ENCODE measurements around the gene ADGRL2. TPM values are rescaled to one million over a fixed set of nuclear protein-coding genes. Genes with fewer than 3 reads are reported as not detected.

Gene ADGRL2
- total RNA-seq, 1 experiment from 2014 or later, result 25.3 TPM

DNA sequence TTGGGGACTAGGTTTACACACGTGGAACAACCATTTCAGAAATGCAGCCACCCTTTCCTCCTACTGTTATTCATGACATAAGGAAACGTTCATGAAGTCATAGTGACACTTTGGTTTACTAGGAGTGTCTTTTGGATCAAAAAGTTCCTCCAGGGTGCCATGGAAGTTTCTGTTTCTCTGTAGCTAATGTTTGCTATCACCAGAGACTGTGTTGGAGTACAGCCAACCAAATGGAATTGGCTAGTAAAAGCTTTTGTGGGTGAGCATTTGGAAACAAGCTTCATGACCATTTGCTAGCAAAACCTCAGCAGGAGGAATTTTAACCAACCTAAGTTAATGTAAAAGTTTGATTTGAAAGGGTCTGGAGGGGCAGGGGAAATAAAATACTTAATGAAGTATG is 43.9 kb upstream of the ADGRL2 start:
- no peak overlapping the region for H2AFZ ChIP-seq
- no peaks in the 10 kb centered on the region for H3K4me1 ChIP-seq (replicated peaks; ENCODE audit: insufficient read depth)
- no peak overlapping the region for H3K4me3 ChIP-seq
- H3F3A ChIP-seq (ENCODE audit: insufficient read depth, low read depth), result no peaks in the 10 kb centered on the region
- no peaks in the 10 kb centered on the region for H3K27me3 ChIP-seq (ENCODE audit: insufficient read depth, low read depth)
- ChIA-PET CTCF (no interaction called here), POLR2A (ENCODE audit: unreplicated experiment) (no interaction called here)
- no peaks in the 10 kb centered on the region for H3K36me3 ChIP-seq (ENCODE audit: low read depth)
- no peaks in the 10 kb centered on the region for H3K9me3 ChIP-seq (ENCODE audit: insufficient read depth, low read depth)
- H4K20me1 ChIP-seq (ENCODE audit: insufficient read depth), result no peaks in the 10 kb centered on the region
- intact Hi-C loops (cut with micrococcal nuclease; ENCODE audit: unreplicated experiment), result no loop called here
- H3K4me2 ChIP-seq, result no peak overlapping the region
- BruUV-seq (replicated peaks), result no TSS peak
- H3K9me2 ChIP-seq (ENCODE audit: insufficient read depth), result no peaks in the 10 kb centered on the region
- TF ChIP-seq EZH2 (IDR thresholded peaks at IDR 0.05; ENCODE audit: low read depth), result no peak
- TF ChIP-seq, protein P1, sequence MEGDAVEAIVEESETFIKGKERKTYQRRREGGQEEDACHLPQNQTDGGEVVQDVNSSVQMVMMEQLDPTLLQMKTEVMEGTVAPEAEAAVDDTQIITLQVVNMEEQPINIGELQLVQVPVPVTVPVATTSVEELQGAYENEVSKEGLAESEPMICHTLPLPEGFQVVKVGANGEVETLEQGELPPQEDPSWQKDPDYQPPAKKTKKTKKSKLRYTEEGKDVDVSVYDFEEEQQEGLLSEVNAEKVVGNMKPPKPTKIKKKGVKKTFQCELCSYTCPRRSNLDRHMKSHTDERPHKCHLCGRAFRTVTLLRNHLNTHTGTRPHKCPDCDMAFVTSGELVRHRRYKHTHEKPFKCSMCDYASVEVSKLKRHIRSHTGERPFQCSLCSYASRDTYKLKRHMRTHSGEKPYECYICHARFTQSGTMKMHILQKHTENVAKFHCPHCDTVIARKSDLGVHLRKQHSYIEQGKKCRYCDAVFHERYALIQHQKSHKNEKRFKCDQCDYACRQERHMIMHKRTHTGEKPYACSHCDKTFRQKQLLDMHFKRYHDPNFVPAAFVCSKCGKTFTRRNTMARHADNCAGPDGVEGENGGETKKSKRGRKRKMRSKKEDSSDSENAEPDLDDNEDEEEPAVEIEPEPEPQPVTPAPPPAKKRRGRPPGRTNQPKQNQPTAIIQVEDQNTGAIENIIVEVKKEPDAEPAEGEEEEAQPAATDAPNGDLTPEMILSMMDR (conservative IDR thresholded peaks at IDR 0.05), result no peak
- no peak overlapping the region for H3K27ac ChIP-seq
- H3K79me2 ChIP-seq (ENCODE audit: low read depth), result no peaks in the 10 kb centered on the region
- DNase-seq, result no peak

DNA sequence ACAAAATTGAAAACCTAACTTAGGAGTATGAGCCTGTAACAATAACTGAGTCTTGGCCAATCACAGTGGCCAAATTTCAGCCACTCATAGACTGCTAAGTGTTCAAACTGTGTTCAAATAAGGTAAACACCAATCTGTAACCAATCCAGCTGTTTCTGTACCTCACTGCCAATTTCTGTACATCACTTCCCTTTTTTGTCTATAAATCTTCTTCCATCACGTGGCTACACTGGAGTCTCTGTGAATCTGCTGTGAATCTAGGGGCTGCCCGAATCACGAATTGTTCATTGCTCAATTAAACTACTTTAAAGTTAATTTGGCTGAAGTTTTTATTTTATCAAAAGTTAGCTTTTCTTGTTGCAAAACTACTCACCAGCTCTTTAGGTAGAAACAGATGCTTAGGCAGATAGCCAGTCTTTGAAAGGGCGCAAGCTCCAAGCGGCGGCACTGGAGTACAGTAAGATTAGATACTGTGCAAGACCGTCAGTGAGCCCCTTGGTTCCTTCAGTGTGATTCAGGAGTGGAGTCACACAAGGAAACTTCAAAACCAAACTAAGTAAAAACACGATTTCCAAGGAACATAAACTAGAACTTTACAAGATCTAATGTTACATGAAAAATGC is 43.2 kb upstream of the ADGRL2 start:
- H3K9me2 ChIP-seq (ENCODE audit: insufficient read depth), result no peaks in the 10 kb centered on the region

DNA sequence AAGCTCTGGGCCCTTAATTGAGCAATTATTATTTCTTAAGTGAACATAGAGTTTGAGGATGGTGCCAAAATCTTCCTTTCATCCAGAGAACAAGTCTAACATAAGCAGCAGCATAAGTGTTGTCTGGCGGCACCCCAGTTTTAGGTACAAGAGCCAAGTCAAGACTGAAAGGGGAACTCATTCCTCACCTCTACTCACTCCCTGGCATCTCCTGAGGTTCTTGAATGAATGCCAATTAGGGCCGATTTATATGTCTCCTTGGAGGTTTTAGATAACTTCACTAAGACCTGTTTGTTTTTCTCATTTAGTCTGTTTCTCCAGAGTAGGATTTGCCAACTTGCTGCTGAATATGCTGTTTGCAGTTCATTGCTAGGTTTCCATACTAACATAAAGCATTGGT is 42.6 kb upstream of the ADGRL2 start:
- Histone ChIP-seq H3K27me3 (ENCODE audit: insufficient read depth, low read depth) (no peaks in the 10 kb centered on the region), H3K4me2 (no peak overlapping the region), H4K20me1 (ENCODE audit: insufficient read depth) (no peaks in the 10 kb centered on the region), H3K4me3 (no peak overlapping the region), H3K9me3 (ENCODE audit: insufficient read depth, low read depth) (no peaks in the 10 kb centered on the region), H3F3A (ENCODE audit: insufficient read depth, low read depth) (no peaks in the 10 kb centered on the region), H3K9me2 (ENCODE audit: insufficient read depth) (no peaks in the 10 kb centered on the region), H2AFZ (no peak overlapping the region), H3K79me2 (ENCODE audit: low read depth) (no peaks in the 10 kb centered on the region), H3K4me1 (replicated peaks; ENCODE audit: insufficient read depth) (no peaks in the 10 kb centered on the region), H3K27ac (no peak overlapping the region), H3K36me3 (ENCODE audit: low read depth) (no peaks in the 10 kb centered on the region)
- TF ChIP-seq, protein P1 (conservative IDR thresholded peaks at IDR 0.05), result no peak
- no peak for TF ChIP-seq EZH2 (IDR thresholded peaks at IDR 0.05; ENCODE audit: low read depth)
- CTCF ChIA-PET, result no interaction called here
- intact Hi-C loops (cut with micrococcal nuclease; ENCODE audit: unreplicated experiment), result no loop called here
- BruUV-seq (replicated peaks), result no TSS peak
- POLR2A ChIA-PET (ENCODE audit: unreplicated experiment), result interaction anchor here (0.5 kb wide), 1 partner anchor 148 kb away, joined by 3 read pairs; no protein-coding TSS in a partner anchor
- DNase-seq, result no peak

More for the DNA sequence above, 43.2 kb upstream of the ADGRL2 start:
- H3K27me3 ChIP-seq (ENCODE audit: insufficient read depth, low read depth), result no peaks in the 10 kb centered on the region
- H3K4me1 ChIP-seq (replicated peaks; ENCODE audit: insufficient read depth), result no peaks in the 10 kb centered on the region
- TF ChIP-seq, protein P1 (conservative IDR thresholded peaks at IDR 0.05), result no peak
- no peak for TF ChIP-seq EZH2 (IDR thresholded peaks at IDR 0.05; ENCODE audit: low read depth)
- H3K9me3 ChIP-seq (ENCODE audit: insufficient read depth, low read depth), result no peaks in the 10 kb centered on the region
- no peak for DNase-seq
- no peaks in the 10 kb centered on the region for H4K20me1 ChIP-seq (ENCODE audit: insufficient read depth)
- no peak overlapping the region for H3K27ac ChIP-seq
- no peaks in the 10 kb centered on the region for H3K36me3 ChIP-seq (ENCODE audit: low read depth)
- ChIA-PET CTCF (no interaction called here), POLR2A (ENCODE audit: unreplicated experiment) (no interaction called here)
- H3F3A ChIP-seq (ENCODE audit: insufficient read depth, low read depth), result no peaks in the 10 kb centered on the region
- intact Hi-C loops (cut with micrococcal nuclease; ENCODE audit: unreplicated experiment), result no loop called here
- no peaks in the 10 kb centered on the region for H3K79me2 ChIP-seq (ENCODE audit: low read depth)
- H2AFZ ChIP-seq, result no peak overlapping the region
- no peak overlapping the region for H3K4me2 ChIP-seq
- no peak overlapping the region for H3K4me3 ChIP-seq
- BruUV-seq (replicated peaks), result no TSS peak
